ENCODE measurements around the gene NOL4L.

- TF ChIP-seq ISL1 (CRISPR knock-in tag; IDR thresholded peaks at IDR 0.05) (no peak), TOX (CRISPR knock-in tag; IDR thresholded peaks at IDR 0.05; ENCODE audit: borderline replicate concordance) (no peak), SNAI2 (CRISPR knock-in tag; IDR thresholded peaks at IDR 0.05) (no peak), ZFP3 (CRISPR knock-in tag; IDR thresholded peaks at IDR 0.05) (no peak), ZFP30 (CRISPR knock-in tag; IDR thresholded peaks at IDR 0.05) (no peak), BACH2 (CRISPR knock-in tag; IDR thresholded peaks at IDR 0.05; ENCODE audit: borderline replicate concordance) (no peak), ZC3H10 (CRISPR knock-in tag; IDR thresholded peaks at IDR 0.05) (no peak), ZNF70 (CRISPR knock-in tag; IDR thresholded peaks at IDR 0.05) (no peak), ESRRG (CRISPR knock-in tag; IDR thresholded peaks at IDR 0.05) (no peak)
Observed at GRCh38 chr20:32523613-32524213, 61.4 kb downstream of the NOL4L start.

All from SK-N-SH treated with all-trans-retinoic acid at 6 μM for 48 hours (cell line).